Measurements from ENCODE around the gene CDC42SE2.

DNA sequence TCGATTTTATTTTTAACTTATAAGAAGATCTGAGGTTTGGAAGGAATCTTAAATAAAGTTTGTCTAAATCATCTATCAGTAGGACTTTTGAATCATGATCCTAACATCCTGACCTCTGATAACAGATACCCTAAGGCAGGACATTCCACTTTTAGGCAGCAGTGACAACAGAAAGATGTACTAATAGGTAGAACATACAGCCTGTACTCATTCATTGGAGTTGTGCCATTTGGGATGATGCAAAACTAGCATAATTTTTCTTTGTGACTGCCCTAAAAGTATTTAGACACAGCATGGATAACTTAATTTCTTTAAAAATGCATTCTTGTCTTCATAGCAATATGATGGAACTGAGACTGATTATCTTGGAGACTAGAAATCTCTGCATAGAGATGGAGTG, 39.7 kb downstream of the CDC42SE2 start:
- TF ChIP-seq POLR2A (IDR thresholded peaks at IDR 0.05) (no peak), POLR2AphosphoS5 (IDR thresholded peaks at IDR 0.05) (no peak)
- TF ChIP-seq, protein P1, sequence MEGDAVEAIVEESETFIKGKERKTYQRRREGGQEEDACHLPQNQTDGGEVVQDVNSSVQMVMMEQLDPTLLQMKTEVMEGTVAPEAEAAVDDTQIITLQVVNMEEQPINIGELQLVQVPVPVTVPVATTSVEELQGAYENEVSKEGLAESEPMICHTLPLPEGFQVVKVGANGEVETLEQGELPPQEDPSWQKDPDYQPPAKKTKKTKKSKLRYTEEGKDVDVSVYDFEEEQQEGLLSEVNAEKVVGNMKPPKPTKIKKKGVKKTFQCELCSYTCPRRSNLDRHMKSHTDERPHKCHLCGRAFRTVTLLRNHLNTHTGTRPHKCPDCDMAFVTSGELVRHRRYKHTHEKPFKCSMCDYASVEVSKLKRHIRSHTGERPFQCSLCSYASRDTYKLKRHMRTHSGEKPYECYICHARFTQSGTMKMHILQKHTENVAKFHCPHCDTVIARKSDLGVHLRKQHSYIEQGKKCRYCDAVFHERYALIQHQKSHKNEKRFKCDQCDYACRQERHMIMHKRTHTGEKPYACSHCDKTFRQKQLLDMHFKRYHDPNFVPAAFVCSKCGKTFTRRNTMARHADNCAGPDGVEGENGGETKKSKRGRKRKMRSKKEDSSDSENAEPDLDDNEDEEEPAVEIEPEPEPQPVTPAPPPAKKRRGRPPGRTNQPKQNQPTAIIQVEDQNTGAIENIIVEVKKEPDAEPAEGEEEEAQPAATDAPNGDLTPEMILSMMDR (IDR thresholded peaks at IDR 0.05), result no peak
